ENCODE data around the gene OR13J1.

The OR13J1 gene

GRCh38 chr9:35856882-35857281 is 13.3 kb downstream of the OR13J1 start:
- DNase-seq, result no peak

- no peak for DNase-seq
Measured at GRCh38 chr9:35856206-35856605, 14.0 kb downstream of the OR13J1 start.

- DNase-seq, result no peak
Measured at GRCh38 chr9:35854091-35854762, 16.0 kb downstream of the OR13J1 start.

GRCh38 chr9:35852876-35853865 is 17.0 kb downstream of the OR13J1 start:
- no peak for DNase-seq

GRCh38 chr9:35852267-35852815 is 17.9 kb downstream of the OR13J1 start:
- DNase-seq, result no peak

- DNase-seq, result peak; percentile 24
Measured at GRCh38 chr9:35847792-35848572, 22.2 kb downstream of the OR13J1 start.

GRCh38 chr9:35845824-35846771 is 24.1 kb downstream of the OR13J1 start:
- DNase-seq, result no peak

GRCh38 chr9:35844628-35845270 is 25.5 kb downstream of the OR13J1 start:
- DNase-seq, result peak; percentile 70

DNA sequence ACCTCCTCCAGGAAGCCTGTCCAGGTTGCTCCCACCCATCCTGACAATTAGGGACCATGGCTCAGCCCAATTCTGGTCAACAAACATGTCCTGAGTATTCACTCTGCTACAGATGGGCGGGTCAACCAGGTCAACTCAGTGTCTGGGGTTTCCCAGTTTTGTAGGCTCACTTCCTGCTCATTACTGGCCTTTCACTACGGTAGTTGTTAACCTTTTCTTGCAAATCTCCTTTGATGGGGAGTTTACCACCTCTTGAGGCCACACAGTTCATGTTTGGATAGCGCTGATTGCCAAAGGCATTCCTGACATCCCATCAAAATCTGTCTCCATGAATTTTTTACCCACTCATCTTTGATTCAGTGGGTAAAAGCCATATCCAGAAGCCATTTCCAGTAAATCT is 27.4 kb downstream of the OR13J1 start:
- DNase-seq, result no peak

- no peak for DNase-seq
Measured at GRCh38 chr9:35842020-35842745, 28.0 kb downstream of the OR13J1 start.

- DNase-seq, result no peak
Measured at GRCh38 chr9:35841645-35841900, 28.6 kb downstream of the OR13J1 start.

- DNase-seq, result no peak
Measured at GRCh38 chr9:35840881-35841644, 29.1 kb downstream of the OR13J1 start.

DNA sequence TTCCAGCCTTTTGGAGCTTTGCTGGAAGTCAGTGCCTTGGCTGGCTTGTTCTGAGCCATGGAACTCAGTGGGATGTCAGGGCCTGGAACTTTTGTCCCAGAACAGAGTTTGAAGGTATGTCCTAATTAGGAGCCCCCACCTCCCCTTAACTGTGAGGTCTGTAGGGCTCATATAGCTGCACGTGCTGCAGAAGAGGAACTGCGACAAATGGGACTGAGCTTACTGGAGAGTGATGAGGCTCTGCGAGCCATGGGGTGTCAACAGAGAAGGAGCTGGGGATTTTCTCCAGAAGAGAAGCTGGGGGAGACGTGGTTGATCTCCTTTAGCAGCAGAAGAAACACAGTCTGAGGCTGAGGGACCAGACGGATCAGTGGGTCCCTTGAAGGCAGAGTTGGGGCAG is 30.3 kb downstream of the OR13J1 start:
- no peak for DNase-seq

DNA sequence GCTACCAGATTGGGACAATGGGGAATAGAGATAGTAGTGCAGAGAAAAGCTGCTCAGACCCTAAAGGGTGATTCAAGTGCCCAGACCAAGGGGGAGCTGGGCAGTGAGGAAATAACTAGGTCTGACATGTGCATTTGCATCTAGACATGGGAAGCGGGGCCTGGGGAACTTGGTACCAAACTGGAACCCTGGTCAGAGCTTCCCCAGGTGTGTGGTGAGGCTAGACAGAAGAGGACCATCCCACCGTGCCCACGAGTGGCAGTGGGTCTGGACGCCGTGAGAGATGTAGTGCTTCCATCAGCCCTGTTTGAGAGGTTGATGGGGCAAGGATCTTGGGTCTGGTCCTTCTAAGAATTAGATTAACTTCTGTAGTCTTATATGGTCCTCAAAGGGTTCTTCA is 33.6 kb downstream of the OR13J1 start:
- no peak for DNase-seq

DNA sequence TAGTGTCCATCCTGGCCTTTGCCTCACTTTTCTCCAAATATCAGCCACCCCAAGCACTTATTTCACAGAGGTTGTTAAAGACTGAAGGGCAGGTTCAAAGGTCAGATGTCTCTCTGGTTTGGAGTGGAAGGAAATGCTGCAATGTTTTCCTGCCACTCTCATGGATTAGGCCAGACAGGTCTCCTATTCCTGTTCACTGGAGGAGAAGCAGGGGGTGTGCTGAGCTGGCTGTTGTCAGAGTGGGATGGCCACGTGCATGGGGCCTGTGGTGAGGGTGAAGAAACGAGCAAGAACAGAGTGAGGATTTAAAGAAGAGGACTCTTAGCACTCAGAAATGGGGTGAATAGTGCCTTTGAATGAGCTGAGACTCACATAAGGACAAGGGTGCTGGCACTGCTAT is 34.4 kb downstream of the OR13J1 start:
- peak; percentile 70 for DNase-seq

GRCh38 chr9:35835216-35835632 is 35.0 kb downstream of the OR13J1 start:
- DNase-seq, result no peak

DNA sequence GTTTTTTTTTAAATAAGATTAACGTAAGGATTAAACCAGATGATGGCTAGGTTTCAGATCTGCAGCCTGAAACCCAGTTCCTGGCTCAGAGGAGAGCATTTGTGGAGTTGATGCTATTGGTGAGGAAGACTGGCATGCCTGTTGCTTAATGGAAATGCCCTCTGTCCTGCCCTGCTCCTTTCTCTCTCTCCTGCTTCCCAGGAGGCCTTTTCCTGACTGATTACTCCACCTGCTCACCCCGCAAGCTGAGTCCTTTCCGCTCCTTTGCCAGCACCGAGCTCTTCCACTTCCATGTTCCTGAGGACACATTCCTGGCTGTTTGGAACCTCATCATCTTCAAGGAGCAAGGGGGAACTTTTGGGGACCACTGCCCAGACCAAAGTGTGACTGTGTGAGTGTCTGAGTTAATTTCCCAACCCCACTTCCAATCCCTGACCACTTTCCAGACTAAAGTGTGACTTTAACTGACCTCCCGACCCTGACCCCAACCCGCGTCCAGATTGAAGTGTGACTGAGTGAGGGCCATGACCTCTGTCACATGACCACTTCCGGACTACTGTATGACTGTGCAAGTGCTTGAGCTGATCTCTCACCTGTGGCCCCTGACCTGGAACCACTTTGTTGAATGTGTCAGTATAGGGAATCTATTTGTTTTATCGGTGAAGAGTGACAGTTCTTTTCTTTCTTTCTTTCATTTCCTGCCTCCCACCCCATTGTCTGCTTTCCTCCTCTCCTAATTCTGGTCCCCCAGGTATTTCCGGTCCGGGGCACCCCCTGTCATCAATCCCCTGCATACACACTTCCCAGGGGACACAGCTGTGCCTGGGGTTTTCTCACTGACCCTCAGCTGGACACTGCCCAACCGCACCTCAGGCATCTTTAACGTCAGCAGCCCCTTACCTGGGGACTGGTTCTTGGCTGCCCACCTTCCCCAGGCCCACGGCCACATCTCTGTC is 35.7 kb downstream of the OR13J1 start:
- DNase-seq, result no peak

DNA sequence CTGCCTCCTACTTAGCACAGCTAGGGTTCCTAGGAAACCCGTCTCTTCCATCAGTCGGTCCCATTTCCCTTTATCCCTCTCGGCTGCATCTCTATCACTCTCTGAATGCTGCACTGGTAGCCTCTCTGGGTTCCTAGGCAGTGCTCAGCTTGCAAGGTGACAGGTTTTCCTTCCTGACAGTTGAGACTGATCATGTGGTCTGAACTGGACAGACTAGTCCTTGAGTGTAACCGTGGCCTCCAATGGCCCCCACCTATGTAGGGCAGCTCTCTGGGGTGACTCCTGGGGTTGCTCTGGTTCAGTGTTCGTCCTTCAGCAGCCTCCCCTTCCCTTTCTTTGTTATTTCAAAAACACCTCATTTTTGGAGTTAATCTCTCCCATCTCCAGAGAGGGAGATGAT is 37.4 kb downstream of the OR13J1 start:
- no peak for DNase-seq

DNA sequence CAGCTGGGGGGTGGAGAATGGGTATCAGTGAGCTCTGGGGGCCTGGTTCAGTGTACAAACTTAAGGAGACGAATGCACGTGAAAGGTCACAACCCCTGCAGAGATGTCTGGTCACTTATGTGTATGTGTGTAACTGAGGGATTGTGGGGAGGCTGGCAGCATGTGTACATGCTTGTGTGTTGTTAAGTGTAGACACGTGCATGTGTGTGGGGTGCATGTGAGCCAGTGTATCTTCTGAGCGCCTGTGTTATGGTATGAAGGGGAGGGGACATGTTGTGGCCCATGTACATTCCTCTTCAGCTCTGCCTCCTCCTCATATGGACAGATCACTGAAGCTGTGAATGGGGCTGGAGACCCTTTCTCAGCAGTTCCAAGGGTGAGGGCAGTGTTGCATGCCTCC is 39.2 kb downstream of the OR13J1 start:
- no peak for DNase-seq

Measured in eye (tissue), 1 donor.